SH-SY5Y (cell line): ENCODE measurements around the gene CPA4.

Experiments used
- GATA2 ChIP-seq: IDR thresholded peaks from 2 replicates; pipeline ENCODE4 v1.6.1; 2011; ENCODE audit warnings: mild to moderate bottlenecking, low read depth, low read length
- GATA3 ChIP-seq: IDR thresholded peaks from 2 replicates; pipeline ENCODE4 v1.6.1; 2011; ENCODE audit warnings: low read depth, mild to moderate bottlenecking, low read length, moderate library complexity

CPA4 gene

DNA sequence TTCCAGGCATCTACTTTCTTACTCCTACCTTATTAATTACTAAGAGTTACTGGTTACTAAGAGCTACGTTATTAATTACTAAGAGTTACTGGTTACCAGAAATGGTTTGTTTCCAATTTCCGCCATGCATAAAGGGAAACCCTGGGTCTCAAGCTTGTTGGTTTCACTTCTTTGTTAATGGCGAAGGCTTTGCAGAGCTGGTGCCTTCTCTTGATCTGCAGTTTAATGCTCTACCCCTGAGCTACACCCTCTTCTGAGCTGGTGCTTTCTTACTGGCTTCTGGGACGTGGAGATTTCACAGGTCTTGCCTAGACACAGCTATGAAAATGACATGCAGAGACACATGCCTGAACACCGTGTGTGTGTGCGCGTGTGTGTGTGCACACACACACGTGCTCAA is 560 bp downstream of the CPA4 start:
- no peak for TF ChIP-seq GATA3
- TF ChIP-seq GATA2: no peak

DNA sequence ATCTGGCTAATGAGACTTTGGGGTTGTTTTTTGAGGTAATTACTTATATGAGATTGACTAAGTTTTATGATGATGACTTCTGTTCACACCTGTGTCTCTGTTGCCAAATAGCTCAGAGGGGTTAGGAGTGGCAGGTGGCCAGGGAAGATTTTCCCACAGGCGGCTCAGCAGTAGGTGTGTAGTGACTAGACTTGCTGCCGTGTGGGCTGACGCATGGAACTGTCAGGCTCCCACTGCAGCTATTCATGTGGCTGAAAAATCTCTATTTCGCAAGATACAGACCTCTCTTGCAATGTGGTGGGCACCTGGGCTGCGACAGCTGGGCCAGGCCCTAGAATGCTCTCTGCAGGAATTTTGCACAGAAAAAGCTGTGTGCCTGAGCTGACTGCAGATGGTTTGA is 1.4 kb downstream of the CPA4 start:
- TF ChIP-seq GATA2 (no peak), GATA3 (no peak)

DNA sequence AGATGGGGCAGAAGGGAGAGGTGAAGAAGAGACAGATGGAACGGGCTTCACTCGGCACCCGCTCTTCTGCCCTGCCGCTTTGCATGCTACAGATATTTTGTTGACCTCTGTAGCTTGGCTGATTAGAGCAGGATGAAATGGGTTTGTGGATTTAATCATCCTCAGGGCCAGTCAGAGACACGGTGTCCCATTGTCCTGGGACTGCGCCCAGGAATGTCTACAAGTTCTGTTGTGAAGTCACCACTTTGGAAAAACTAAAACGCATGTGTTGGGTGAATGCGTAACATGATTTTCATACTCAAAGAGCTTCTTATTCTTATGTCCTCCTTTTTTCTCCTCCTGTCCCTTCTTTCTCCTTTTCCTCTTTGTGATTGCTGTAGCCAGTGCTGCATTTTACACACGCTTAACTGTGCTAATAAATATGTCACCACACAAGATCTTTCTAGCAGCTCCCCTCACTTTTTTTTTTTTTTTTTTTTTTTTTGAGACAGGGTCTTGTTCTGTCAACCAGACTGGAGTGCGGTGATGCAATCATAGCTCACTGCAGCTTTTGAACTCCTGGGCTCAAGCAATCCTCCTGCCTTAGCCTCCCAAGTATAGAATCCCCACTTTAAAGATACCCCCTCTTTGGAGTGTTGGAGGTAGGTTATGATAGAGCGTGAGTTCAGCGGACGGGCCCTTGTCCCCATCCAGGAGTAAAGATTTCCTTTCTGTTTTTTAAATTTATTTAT is 3.4 kb downstream of the CPA4 start:
- TF ChIP-seq GATA3 (no peak), GATA2 (no peak)

DNA sequence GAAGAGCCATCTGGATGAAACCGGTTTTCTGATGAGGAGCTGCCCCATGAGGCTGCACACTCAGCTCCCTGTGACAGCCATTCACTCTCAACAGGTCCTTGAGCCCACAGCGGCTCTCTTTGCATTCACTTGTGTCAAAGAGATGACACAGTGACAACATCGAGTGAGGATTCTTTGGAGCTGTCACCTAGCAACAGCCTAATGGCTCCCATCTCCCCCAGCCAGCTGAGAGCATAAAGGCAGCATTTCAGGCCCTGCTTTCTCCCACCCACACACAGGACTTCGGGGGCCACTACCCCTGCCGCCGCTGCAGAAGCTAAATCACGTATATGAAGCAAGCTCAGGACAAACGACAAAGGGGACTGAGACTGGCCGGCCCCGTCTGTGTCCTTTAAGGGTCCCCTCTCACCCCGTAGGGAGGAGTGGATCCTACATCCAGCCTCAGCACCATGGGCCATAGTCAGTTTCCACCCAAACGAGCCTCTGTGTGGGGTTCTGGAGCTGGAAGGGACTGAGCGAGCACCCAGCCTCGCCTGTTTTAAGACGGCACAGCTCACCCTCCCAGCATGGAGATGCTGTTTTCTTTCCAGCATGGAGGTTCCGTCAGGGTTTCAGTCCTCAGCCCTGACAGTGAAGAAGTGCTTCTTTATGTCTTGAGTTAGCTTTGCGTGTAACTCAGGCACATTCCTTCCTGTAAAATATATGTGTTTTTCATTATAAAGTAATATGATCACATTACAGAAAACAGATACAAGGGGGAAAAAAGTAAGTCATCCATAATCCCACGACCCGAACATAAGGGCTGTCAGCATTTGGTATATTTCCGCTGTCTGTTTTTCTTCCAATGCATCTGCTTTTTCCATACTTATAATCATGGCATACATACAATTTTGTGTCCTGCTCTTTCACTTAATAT is 4.9 kb downstream of the CPA4 start:
- TF ChIP-seq GATA2: no peak
- no peak for TF ChIP-seq GATA3

DNA sequence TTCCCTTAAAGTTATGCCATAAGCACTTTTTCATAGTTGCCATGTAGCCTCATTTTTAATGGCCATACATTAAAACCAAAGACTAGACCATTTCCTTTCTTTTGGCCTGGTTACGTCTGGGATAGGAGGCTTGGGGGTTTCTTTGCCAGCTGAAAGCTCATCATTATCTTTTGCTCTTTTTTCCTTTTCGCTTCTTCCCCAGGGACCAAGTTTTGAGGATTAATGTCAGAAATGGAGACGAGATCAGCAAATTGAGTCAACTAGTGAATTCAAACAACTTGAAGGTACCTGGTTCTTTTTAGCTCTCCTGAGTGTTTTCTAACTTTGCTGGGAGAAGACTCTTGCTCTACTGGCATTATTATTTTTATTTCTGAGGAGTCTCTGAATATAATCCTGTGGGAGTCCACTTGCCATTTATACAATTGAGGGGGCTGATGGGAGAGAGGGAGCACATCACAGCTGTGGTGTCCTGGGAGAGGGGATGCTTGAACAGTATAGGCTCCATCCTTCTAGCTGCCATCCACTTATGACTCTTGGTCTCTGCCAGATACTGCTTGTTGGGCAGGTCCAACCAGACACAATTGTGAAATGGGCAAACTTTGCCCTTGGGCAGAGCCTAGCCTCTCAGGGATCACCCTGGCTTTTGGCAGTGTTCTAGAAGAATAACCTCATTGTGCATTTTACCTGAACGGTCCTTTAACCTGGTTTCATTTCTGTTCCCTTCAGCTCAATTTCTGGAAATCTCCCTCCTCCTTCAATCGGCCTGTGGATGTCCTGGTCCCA is 5.8 kb downstream of the CPA4 start:
- TF ChIP-seq GATA2 (no peak), GATA3 (no peak)

DNA sequence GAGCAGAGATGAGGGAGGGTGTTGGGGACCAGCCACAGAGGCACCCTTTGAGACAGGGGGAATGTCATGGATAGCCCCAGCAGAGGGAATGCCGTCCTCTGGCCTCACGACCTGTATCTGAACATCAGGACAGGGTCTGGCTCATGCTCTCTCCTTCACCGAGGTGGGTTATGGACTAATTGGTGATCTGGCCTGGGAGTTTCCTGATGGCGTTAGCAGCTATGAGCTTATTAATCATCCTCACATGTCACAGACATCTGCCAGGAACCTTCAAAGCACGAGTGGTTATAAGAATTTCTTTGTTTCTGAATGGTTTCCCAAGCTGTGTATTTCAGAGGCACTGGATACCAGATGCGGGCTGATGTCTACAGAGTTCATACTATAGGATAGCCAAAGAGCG is 6.9 kb downstream of the CPA4 start:
- TF ChIP-seq GATA3 (no peak), GATA2 (no peak)

DNA sequence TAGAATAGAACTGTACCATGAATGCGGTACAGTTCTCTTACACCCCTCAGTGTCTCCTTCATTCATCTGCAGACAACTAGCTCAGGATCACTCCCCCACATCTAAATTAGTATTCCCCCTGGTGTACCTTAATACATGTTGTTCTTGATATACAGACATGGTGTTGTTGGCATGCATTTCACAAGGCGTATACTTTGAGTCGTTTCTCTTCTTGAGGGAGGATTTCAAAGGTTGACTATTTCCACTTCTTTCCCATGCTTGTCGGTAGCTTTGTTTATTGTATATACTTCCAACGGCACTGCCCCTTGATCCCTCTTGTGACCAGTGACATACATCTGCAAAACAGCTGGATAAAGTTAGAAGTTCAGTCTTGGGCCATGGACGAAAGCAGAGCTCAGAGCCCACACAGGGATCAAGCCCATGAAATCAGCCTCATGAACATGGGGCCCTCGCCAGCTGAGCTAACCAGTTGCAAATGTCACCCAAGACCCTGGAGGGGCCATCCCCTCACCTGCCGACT is 8.6 kb downstream of the CPA4 start:
- TF ChIP-seq GATA2 (no peak), GATA3 (no peak)

DNA sequence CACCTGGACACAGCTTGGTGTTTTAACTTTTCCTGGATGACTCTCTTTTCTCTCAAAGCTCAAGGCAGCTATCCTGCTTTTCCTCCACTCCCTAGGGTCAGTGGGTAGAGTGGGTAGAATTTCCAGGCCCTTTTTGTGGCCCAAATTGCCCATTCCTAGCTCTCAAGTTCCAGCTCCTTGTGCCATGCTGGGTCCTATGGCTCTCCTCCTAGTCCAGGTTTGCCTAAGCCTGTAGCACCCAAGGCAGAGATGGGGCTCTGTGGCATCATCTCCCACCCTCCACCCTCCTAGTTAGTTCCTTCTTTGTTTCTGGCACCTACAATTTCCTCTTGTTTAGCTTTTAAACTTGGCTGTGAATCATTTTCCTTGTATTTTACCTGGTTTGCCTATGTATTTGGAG is 9.7 kb downstream of the CPA4 start:
- no peak for TF ChIP-seq GATA3
- no peak for TF ChIP-seq GATA2

DNA sequence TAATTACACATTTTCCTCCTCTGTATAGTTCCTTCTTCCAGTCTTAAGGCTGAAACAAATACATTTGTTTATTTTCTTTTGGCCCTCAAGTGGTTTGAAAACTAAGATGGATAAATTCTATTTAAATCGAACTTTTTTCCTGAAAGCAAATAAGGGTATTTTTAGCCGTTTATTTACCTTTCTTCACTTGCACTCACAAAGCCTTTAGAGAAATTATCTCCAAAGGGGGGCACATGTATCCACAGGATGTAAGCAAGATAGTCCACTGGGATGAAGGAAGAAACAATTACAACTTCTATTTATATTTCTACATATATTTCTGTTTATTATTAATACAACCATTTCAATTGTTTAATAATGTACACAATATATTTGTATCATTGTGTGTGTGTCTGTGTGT is 10.2 kb downstream of the CPA4 start:
- TF ChIP-seq GATA3: no peak
- no peak for TF ChIP-seq GATA2

DNA sequence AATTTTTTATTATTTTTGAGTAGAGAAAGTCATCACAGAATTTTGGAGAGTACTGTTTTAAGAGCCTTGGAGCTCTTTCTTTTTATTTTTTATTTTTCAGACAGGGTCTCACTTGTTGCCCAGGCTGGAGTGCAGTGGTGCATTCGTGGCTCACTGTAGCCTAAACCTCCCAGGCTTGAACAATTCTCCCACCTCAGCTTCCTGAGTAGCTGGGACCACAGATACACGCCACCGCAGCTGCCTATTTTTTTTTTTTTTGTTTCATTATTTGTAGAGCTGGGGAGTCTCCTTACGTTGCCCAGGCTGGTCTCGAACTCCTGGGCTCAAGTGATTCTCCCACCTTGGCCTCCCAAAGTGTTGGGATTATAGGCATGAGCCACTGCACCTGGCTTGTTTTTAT is 10.6 kb downstream of the CPA4 start:
- TF ChIP-seq GATA3: no peak
- TF ChIP-seq GATA2: no peak

DNA sequence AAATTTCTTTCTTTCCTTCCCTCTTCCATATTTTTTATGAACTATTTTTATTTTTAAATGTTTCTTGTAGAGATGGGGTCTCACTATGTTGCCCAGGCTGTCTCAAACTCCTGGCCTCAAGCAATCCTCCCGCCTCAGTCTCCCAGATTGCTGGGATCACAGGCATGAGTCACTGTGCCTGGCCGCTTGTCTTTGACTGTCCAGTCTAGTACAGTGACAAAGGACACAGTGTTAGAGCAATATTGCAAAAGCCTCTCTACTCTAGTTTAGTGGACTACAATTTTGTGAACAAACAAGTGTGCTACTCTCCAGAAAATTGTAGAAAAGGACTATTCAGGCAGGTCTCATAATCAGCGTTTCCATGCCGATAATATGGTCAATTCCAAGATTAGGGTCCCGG is 11.0 kb downstream of the CPA4 start:
- TF ChIP-seq GATA2 (no peak), GATA3 (no peak)

DNA sequence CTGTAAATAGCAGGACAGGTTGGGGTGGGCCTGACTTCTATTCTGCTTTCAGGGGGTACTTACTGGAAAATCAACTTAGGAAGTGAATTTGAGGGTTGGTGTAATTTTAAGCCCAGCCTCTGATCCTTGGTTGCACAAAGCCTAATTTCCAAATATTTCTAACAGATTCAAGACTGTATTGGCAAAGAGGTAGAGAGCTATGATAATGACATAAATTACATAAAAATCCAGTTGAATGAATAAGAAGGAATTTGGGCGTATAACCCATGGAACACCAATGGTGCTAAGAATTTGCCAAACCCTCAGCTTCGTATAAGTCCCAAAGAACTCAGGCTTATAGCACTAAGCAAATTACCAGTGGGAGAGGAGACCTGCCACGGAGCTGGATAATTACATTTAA is 11.9 kb downstream of the CPA4 start:
- TF ChIP-seq GATA2 (no peak), GATA3 (no peak)

DNA sequence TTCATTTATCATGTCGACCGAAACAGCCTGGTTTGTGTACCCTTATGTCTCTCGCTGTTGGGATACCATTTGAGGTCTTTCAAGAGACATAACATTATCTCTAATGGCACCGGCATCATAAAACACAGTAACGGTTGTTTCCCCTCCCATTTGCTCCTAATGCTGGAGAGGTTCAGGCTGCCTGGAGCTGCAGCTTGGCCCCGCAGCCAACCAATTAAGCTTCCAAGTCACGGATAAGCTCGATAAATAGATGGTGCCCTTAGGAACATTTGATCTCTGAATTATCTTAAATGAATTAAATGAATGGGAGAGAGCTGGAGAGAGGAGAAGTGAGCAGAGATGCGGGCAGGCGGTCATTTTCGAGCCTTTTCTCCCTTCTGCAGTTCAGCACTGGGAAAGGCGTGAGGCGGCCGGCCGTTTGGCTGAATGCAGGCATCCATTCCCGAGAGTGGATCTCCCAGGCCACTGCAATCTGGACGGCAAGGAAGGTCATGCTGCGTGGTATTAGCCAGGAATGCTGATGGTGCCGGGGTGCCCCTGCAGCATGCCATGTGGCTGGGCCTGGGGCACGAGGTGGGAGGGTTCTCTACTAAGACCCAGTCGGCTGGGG is 12.6 kb downstream of the CPA4 start:
- TF ChIP-seq GATA2: no peak
- no peak for TF ChIP-seq GATA3

DNA sequence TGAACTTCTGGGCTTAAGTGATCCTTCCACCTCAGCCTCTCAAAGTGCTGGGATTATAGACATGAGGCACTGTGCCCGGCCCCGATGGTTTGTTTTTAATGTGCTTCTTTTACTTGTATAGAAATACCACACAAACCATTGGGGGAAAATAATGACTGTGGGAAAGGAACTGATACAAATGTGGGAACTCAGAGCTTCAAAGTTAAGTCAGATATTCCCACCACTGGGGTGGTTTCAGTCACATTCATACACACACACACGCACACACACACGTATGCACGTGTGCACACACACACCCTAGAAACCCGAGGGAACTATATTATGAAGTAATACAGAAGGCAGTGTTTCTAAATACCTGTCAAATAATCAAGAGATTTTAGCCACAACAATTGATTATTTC is 17.0 kb downstream of the CPA4 start:
- no peak for TF ChIP-seq GATA2
- TF ChIP-seq GATA3: no peak

DNA sequence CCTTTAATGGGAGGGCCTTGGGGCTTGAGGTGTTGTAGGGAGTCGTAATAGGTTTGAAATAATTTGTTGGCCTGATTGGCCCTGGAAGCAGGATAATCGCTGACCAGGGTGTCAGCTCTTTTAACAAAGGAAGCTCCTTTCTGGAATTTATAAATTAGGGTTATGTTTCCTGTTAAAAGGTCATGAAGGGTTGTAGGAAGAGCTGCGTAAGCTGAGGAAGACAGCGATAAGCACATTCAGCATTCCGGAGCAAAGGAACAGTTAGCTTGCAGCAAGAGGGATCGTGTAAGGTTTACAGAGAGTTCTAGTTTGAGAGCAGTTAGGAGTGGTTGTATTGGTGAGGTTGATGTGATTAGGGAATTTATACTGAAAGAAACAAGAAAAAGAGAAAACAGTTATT is 21.3 kb downstream of the CPA4 start:
- TF ChIP-seq GATA2 (no peak), GATA3 (no peak)
